ENCODE results near the gene MAB21L3.

The MAB21L3 gene

DNA sequence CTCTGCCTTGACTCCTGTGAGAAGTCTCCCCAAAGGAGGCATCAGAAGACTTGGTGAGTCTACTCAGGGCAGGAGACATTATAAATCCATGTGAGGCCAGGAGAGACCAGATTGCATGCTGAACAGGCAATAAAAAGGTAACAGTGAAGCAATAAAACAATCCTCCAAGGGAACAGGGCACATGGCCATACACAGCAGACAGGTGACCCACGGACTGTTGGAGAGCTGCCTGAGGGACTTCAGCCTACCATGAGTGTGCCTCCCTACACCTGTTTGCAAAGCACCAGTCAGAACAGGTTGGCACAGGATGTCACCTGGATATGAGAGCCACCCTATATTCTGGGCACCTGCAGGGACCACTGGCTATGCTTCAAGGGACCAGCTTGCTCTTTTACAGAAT is 67.6 kb downstream of the MAB21L3 start:
- DNase-seq (ENCODE audit: insufficient read length, low spot score) (no peak), FAIRE-seq (no peak)
- TF ChIP-seq POLR2A (IDR thresholded peaks at IDR 0.05; ENCODE audit: low read depth, low read length): no peak

DNA sequence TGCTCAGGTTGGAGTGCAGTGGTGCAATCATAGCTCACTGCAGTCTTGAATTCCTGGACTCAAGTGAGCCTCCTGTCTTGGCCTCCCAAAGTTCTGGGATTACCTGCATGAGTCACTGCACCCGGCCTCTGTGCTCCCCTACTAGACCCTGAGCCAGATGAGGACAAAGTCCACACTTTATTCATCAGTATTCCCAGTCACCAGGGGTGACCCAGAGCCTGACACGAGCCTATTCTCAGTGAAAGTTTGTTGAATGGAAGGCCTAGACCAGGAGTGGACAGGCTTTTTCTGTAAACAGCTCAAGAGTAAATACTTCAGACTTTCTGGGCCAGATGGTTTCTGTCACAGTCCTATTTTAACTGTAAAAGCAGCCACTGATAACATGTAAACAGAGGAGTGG is 68.2 kb downstream of the MAB21L3 start:
- TF ChIP-seq POLR2AphosphoS5 (IDR thresholded peaks at IDR 0.05; ENCODE audit: low read depth, low read length) (no peak), PAX5 (IDR thresholded peaks at IDR 0.05; ENCODE audit: insufficient read depth, low read length, severe bottlenecking) (no peak), POU2F2 (IDR thresholded peaks at IDR 0.05; ENCODE audit: low read depth, low read length) (no peak), POLR2A (IDR thresholded peaks at IDR 0.05; ENCODE audit: low read depth, low read length) (no peak), SPI1 (IDR thresholded peaks at IDR 0.05; ENCODE audit: low read depth, low read length) (no peak), TAF1 (IDR thresholded peaks at IDR 0.05; ENCODE audit: low read depth, low read length) (no peak)
- FAIRE-seq (no peak), DNase-seq (ENCODE audit: insufficient read length, low spot score) (no peak)

DNA sequence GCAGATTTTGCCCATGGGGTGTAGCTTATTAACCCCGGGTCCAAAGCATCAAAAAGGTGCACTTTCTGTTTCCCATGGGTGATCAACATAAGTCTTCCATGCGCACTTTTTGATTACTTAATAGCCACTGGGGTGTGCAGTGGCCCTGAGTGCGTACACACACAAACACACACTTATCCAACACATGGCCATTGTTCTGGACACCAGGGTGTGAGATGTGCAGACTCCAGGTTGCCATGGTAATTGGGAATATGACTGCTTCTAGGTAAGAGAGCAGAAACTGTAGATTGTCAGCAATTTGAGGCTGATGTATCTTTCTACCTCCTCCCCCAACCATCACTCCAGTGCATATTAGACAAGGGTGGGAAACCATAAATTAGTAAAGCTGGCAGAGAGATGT is 68.8 kb downstream of the MAB21L3 start:
- no peak for TF ChIP-seq POLR2A (IDR thresholded peaks at IDR 0.05; ENCODE audit: low read depth, low read length)
- TF ChIP-seq TAF1 (IDR thresholded peaks at IDR 0.05; ENCODE audit: low read depth, low read length): no peak
- no peak for TF ChIP-seq SPI1 (IDR thresholded peaks at IDR 0.05; ENCODE audit: low read depth, low read length)
- TF ChIP-seq PAX5 (IDR thresholded peaks at IDR 0.05; ENCODE audit: insufficient read depth, low read length, severe bottlenecking): no peak
- no peak for TF ChIP-seq POU2F2 (IDR thresholded peaks at IDR 0.05; ENCODE audit: low read depth, low read length)
- TF ChIP-seq POLR2AphosphoS5 (IDR thresholded peaks at IDR 0.05; ENCODE audit: low read depth, low read length): no peak
- FAIRE-seq: no peak

DNA sequence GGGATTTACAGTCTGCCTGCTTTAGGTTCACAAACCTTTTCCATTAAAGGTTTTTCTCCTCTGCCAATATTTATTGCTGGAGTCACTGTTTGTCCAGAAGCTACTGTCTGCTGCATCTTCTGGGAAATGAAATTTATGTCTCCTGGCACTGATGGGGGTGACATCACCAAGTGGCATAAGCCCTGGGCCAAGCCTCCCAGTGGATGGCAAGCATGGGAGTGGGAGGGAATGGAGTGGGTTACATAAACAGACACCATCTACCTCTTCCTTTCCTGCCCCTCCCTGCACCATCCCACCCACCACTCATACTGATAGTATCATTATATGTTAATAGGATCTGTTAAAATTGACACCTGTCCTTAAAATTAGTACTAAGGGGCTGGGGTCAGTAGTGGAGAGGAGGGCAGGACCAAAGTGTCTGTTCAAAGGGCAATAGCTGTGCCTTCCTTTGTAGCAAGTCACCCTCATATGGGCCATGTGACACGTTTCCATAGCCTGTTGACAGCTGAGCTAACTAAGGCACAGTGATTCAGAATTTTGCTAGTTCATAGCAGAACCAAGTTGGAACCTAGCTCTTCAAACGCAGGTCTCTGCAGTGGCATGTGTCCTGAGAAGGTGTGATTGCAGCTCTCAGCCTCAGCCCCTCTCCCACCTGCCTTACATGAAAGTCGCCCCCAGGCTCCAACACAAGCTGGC is 71.0 kb downstream of the MAB21L3 start:
- DNase-seq (ENCODE audit: insufficient read length, low spot score) (no peak), FAIRE-seq (no peak)
- TF ChIP-seq POLR2AphosphoS5 (IDR thresholded peaks at IDR 0.05; ENCODE audit: low read depth, low read length) (no peak), TAF1 (IDR thresholded peaks at IDR 0.05; ENCODE audit: low read depth, low read length) (no peak), SPI1 (IDR thresholded peaks at IDR 0.05; ENCODE audit: low read depth, low read length) (no peak), POU2F2 (IDR thresholded peaks at IDR 0.05; ENCODE audit: low read depth, low read length) (no peak)

More for the DNA sequence above, 68.8 kb downstream of the MAB21L3 start:
- no peak for DNase-seq (ENCODE audit: insufficient read length, low spot score)
